Measurements from ENCODE around the gene SLCO2A1.

DNA sequence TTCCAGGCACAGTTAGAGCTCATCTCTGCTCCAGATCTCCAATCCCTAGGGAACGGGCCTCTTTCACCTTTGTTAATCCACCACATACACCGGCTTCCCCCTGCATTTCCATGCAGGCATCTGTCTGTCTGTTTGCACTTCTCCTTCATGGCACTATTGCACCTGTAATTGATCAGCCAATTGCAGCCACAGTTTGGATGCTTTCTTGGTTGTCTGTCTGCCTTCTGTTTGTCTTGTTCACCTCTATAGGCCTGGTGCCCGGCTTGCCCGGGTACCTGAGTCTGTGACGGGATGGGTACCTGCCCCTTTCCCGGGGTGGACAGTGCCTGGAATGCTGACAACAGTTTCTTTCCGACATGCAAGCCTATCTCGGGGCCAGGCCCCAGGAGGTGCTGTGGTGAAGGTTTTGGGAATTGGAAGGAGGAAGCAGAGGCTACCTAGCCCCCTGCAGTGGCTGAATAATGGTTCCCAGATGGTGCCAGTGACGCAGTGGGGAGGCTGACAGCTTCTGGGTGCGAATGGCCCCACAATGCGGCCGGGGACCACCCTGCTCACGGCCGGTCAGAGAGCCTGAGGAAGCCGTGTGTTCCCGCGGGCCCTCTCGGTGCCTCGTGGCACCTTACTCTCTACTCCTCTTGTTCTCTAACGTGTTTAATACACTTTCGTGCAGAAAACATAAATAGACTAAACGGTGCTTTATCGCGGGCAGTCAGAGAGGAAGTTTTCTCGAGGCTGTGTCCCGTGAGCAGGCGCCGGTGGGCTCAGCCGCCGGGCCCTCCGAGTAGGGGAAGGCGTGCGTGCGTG is 102.8 kb downstream of the SLCO2A1 start:
- TF ChIP-seq, protein P1, sequence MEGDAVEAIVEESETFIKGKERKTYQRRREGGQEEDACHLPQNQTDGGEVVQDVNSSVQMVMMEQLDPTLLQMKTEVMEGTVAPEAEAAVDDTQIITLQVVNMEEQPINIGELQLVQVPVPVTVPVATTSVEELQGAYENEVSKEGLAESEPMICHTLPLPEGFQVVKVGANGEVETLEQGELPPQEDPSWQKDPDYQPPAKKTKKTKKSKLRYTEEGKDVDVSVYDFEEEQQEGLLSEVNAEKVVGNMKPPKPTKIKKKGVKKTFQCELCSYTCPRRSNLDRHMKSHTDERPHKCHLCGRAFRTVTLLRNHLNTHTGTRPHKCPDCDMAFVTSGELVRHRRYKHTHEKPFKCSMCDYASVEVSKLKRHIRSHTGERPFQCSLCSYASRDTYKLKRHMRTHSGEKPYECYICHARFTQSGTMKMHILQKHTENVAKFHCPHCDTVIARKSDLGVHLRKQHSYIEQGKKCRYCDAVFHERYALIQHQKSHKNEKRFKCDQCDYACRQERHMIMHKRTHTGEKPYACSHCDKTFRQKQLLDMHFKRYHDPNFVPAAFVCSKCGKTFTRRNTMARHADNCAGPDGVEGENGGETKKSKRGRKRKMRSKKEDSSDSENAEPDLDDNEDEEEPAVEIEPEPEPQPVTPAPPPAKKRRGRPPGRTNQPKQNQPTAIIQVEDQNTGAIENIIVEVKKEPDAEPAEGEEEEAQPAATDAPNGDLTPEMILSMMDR (IDR thresholded peaks at IDR 0.05), result no peak
- no peak for TF ChIP-seq POLR2A (IDR thresholded peaks at IDR 0.05)

All from lower leg skin (tissue), 3 donors.